MCF 10A (cell line): ENCODE results near the gene C1orf105. TPM values are rescaled to one million over a fixed set of nuclear protein-coding genes. Genes with fewer than 3 reads are reported as not detected.

Source experiments
- BruUV-seq: library from RNA; stranded (reverse); fragments of 400-500 nt; replicated peaks from 2 replicates; lab custom pipeline; 2021; lab: Mats Ljungman, UMichigan
- CTCF ChIA-PET: fragments of 300-600 bp; sonication (Branson Sonifier 250); formaldehyde crosslinking; extraction: SDS; loops from one replicate; lab custom pipeline; 2021; ENCODE audit warnings: antibody characterized with exemption, inconsistent platforms; lab: Yijun Ruan, JAX
- POLR2A ChIA-PET: fragments of 300-600, 350-650 bp; sonication (Branson Sonifier 250); formaldehyde crosslinking; extraction: SDS; loops from one replicate; lab custom pipeline; 2020; ENCODE audit warnings: antibody characterized with exemption, inconsistent platforms; lab: Yijun Ruan, JAX
- DNase-seq: peaks from one replicate; pipeline ENCODE4 v3.0.0-alpha.2; 2018; ENCODE audit not compliant: unreplicated experiment
- H3K27ac Mint-ChIP-seq: one replicate; pipeline ENCODE4 v1.8.0; 2022; ENCODE audit warnings: mild to moderate bottlenecking, low read depth, mixed read lengths; ENCODE audit not compliant: unreplicated experiment
- H3K27me3 Mint-ChIP-seq: one replicate; pipeline ENCODE4 v1.8.0; 2022; ENCODE audit warnings: mixed read lengths; ENCODE audit not compliant: insufficient read depth, unreplicated experiment
- H3K36me3 Mint-ChIP-seq: one replicate; pipeline ENCODE4 v1.8.0; 2022; ENCODE audit warnings: mild to moderate bottlenecking, moderate library complexity, mixed read lengths; ENCODE audit not compliant: insufficient read depth, unreplicated experiment
- H3K4me1 Mint-ChIP-seq: one replicate; pipeline ENCODE4 v1.8.0; 2022; ENCODE audit warnings: mixed read lengths; ENCODE audit not compliant: insufficient read depth, unreplicated experiment
- H3K4me3 Mint-ChIP-seq: one replicate; pipeline ENCODE4 v1.8.0; 2022; ENCODE audit warnings: mild to moderate bottlenecking, moderate library complexity, mixed read lengths; ENCODE audit not compliant: unreplicated experiment
- H3K9me3 Mint-ChIP-seq: one replicate; pipeline ENCODE4 v1.8.0; 2022; ENCODE audit warnings: mixed read lengths; ENCODE audit not compliant: unreplicated experiment
- intact Hi-C: fragments of 100-400 bp; cut with micrococcal nuclease; formaldehyde crosslinking; loops from 2 replicates; pipeline ENCODE4 v1.14.1; 2022
- total RNA-seq: library from RNA; stranded (reverse); gene quantifications from 2 replicates; pipeline ENCODE4 v1.2.3, GENCODE V29; 2022
- TF ChIP-seq, protein P1 (sequence below): fragments of 200-600 bp; IDR thresholded peaks from one replicate; pipeline ENCODE4 v1.8.0; 2022; ENCODE audit warnings: antibody characterized with exemption, mild to moderate bottlenecking; ENCODE audit not compliant: unreplicated experiment

Gene C1orf105
- total RNA-seq, 1 experiment from 2014 or later, result not detected

GRCh38 chr1:172476218-172476811 is 55.8 kb downstream of the C1orf105 start:
- Mint-ChIP-seq H3K27ac (peak overlapping the region; percentile 84), H3K9me3 (no peaks in the 10 kb centered on the region), H3K4me1 (peaks cover 28% of the 10 kb centered on the region), H3K36me3 (no peaks in the 10 kb centered on the region), H3K4me3 (no peak overlapping the region), H3K27me3 (no peaks in the 10 kb centered on the region)
- intact Hi-C loops, result no loop called here
- DNase-seq, result peak; percentile 76
- CTCF ChIA-PET, result interaction anchor here (0.6 to 1.0 kb wide), 3 partner anchors 10 to 44 kb away, joined by 3 to 4 read pairs (median 3); no protein-coding TSS in a partner anchor
- TSS peak; percentile 27 for BruUV-seq
- POLR2A ChIA-PET, result no interaction called here
- TF ChIP-seq, protein P1, sequence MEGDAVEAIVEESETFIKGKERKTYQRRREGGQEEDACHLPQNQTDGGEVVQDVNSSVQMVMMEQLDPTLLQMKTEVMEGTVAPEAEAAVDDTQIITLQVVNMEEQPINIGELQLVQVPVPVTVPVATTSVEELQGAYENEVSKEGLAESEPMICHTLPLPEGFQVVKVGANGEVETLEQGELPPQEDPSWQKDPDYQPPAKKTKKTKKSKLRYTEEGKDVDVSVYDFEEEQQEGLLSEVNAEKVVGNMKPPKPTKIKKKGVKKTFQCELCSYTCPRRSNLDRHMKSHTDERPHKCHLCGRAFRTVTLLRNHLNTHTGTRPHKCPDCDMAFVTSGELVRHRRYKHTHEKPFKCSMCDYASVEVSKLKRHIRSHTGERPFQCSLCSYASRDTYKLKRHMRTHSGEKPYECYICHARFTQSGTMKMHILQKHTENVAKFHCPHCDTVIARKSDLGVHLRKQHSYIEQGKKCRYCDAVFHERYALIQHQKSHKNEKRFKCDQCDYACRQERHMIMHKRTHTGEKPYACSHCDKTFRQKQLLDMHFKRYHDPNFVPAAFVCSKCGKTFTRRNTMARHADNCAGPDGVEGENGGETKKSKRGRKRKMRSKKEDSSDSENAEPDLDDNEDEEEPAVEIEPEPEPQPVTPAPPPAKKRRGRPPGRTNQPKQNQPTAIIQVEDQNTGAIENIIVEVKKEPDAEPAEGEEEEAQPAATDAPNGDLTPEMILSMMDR, result no peak

- peaks cover under 1% of the 10 kb centered on the region for H3K27me3 Mint-ChIP-seq
- peak; percentile 32 for DNase-seq
- TF ChIP-seq, protein P1, result no peak
- no peak overlapping the region for H3K4me3 Mint-ChIP-seq
- ChIA-PET POLR2A (no interaction called here), CTCF (interaction anchor here (0.8 to 1.1 kb wide), 2 partner anchors 34 to 45 kb away, joined by 3 read pairs; no protein-coding TSS in a partner anchor)
- peaks cover 28% of the 10 kb centered on the region for H3K4me1 Mint-ChIP-seq
- intact Hi-C loops, result no loop called here
- no TSS peak for BruUV-seq
- peak overlapping the region; percentile 84 for H3K27ac Mint-ChIP-seq
- no peaks in the 10 kb centered on the region for H3K36me3 Mint-ChIP-seq
- no peaks in the 10 kb centered on the region for H3K9me3 Mint-ChIP-seq
These were observed 56.7 kb downstream of the C1orf105 start for GRCh38 chr1:172477216-172477615.

GRCh38 chr1:172477741-172478140 is 57.3 kb downstream of the C1orf105 start:
- Mint-ChIP-seq H3K9me3 (no peaks in the 10 kb centered on the region), H3K36me3 (no peaks in the 10 kb centered on the region), H3K27ac (no peak overlapping the region), H3K4me1 (peaks cover 28% of the 10 kb centered on the region), H3K4me3 (no peak overlapping the region), H3K27me3 (peaks cover 5% of the 10 kb centered on the region)
- ChIA-PET POLR2A (no interaction called here), CTCF (interaction anchor here (0.6 to 1.1 kb wide), 2 partner anchors 34 to 156 kb away, joined by 3 read pairs; no protein-coding TSS in a partner anchor)
- intact Hi-C loops, result no loop called here
- DNase-seq, result no peak
- no TSS peak for BruUV-seq
- TF ChIP-seq, protein P1, result no peak

GRCh38 chr1:172478485-172478884 is 58.0 kb downstream of the C1orf105 start:
- H3K4me3 Mint-ChIP-seq, result no peak overlapping the region
- POLR2A ChIA-PET, result interaction anchor here (1.3 kb wide), 1 partner anchor 54 kb away, joined by 3 read pairs; the partner anchor contains the start of gene SUCO
- H3K9me3 Mint-ChIP-seq, result no peaks in the 10 kb centered on the region
- BruUV-seq, result no TSS peak
- no peaks in the 10 kb centered on the region for H3K36me3 Mint-ChIP-seq
- no peak for DNase-seq
- peaks cover 13% of the 10 kb centered on the region for H3K27me3 Mint-ChIP-seq
- peaks cover 28% of the 10 kb centered on the region for H3K4me1 Mint-ChIP-seq
- intact Hi-C loops, result no loop called here
- H3K27ac Mint-ChIP-seq, result no peak overlapping the region
- CTCF ChIA-PET, result interaction anchor here (1.1 kb wide), 1 partner anchor 35 kb away, joined by 3 read pairs; no protein-coding TSS in a partner anchor
- TF ChIP-seq, protein P1, result no peak
